ENCODE results near the gene RGS6. TPM values are rescaled to one million over a fixed set of nuclear protein-coding genes. Genes with fewer than 3 reads are reported as not detected.

Gene RGS6
- polyA plus RNA-seq, 1 donor, result 7.6 TPM

DNA sequence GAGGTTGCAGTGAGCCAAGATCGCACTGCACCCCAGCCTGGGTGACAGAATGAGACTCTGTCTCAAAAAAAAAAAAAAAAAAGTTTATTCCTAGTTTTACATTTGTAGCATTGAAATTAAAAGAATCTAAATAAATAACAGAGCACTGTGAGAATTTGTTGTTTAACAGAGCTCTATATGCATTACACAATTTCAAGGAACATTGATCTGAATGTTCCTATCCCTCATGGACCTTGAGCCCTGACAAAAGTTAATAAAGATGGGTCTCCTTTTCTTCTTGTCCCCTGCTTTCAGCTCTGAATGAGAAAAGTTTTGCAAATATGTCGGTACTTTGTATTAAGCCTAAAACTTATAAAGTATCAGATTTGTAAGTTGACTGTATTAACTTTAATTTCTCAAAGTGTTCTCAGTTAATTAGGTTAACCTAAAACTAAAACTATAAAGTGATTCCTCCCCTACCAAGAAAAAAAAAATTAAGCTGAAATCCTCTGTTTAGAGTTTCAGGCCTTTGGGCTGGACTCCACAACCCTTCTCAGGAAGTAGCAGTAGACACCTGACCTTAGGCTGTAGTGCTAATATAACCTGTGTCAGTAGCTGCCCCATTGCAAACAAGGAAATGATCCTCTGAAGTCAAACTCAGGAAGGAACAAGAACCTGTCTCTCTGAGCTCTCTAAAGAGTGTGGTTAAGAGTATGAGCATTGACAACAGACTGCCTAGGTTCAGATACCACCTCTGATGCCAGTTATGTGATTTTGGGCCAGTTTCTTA lies 484.0 kb downstream of the RGS6 start:
- no peak for DNase-seq

DNA sequence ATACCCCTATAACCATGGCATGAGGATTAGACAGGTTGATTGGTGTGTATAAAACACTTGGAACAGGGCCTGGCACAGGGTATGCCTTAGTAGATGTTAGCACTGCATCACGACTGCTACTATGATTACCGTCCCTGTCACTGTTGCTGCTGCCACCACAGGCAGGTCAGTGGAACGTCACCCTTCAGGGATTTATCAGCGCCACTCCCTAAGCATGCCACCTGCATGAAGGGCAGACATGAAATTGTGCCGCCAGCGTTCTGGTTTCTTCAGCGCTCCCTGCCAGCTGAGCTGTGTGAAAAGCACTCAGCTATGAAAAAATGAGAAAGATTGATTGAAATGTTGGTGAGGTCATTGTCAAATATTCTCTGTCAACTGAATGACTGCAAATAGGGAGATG lies 484.7 kb downstream of the RGS6 start:
- no peak for DNase-seq

DNA sequence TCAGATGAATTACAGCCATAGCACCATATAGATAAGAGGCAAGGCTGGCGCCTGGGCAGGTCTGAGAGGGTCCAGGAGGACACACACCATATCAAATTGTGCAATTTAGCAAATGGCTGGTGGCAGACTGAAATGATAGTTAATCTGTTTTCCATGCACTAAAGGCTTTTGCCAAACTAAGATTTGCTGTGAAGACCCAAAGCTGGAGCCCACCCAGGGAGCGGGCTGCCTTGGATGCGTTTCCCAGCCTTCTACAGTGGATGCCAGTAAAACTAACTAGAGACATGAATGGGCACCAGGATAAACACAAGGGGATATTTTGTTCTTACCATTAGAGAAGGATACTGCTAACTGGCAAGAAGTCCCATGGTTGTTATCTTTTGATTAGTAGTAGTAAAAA lies 486.6 kb downstream of the RGS6 start:
- peak; percentile 6 for DNase-seq

DNA sequence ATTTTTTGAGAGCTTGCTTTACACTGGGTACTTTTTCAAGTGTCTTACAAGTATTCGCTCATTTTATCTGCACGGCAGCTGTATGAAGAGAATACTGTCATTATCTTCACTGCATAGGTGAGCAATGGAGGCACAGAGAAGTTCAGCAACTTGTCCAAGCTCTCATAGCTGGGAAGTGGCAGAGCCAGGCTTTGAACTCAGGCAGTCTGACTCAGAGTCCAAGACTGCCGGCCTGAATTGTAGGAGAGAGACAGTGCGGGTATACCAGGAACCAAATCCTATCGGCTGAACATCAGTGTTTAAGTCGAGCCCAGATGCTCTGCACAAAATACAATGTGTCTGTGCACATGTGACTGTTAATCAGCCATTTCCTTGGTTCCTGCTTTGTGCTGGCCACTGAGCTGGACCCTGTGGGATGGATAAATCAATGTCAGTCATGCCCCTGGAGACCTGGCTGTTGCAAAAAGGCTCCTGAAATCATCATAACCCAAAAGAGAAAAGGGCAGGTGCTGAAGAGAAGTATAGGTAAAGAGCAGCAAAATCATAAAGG lies 487.1 kb downstream of the RGS6 start:
- no peak for DNase-seq

DNA sequence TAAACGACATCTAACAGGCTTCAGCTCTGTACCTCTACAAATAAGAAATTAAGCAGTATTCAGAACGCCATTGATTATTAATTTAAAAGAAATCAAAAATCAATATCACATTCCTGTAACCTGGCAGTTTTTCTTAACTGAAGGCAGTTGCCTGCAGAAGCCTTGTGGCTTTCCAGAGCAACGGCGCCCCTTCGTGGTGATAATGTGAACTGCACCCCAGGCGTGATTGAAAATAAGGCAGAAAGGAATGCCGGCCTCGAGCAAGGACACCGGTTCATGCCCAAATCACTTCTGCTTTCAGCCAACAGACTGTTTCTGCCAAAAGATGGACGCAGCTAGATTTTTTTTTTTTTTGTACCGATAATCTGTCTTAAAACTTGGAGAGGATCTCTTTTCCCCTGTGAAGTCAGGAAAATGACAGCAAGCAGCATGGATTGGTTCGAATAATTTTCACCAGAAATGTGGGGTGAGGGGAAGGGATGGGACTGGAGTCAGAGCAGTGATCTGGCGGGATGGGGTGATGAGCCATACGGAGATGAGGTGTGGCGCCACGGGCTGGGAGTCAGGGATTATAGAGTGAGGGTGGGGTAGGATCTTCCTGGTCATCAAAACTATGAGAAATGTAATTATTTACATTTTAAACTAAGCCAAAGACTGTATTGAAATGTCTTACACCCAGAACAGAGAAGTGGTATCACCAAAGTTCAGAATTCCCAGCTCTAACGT lies 488.7 kb downstream of the RGS6 start:
- peak; percentile 59 for DNase-seq

DNA sequence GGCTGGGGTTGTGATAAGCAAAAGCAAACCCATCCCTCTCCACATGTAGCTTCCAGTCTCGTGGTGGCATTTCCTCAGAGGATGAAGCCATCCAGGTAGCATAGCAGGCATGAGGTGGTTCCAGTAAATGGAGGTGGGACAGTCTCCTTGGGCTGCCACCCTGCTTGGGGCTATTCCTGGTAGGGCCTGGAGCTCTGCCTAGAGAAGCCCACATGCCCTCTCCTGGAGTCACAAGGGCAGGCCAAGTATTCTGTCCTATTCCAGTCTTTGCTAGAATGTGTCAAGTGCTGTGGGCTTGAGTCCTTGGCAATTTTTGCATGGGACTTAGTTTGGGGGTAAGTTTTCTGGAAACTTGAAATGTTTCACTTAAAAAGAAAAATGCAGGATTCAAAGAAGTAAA lies 491.7 kb downstream of the RGS6 start:
- no peak for DNase-seq

DNA sequence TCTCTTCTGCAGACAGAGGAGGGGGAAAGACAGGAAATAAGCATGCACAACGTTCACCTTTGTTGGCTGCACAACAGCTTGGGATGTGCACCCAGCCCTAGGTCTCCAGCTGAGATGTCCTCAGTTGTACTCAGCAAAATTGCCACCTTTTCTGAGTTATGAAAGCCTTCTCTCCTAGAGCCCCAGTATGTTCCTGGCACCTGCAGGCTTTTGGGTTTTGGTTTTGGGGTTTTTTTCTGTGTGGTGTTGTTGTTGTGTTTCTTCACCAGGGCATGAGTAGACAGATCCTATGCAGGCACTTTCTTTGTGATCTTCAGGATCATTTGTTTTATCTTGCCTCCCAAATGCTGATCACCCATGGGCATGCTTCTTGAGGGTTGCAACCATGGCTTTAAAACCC lies 498.2 kb downstream of the RGS6 start:
- DNase-seq, result no peak

DNA sequence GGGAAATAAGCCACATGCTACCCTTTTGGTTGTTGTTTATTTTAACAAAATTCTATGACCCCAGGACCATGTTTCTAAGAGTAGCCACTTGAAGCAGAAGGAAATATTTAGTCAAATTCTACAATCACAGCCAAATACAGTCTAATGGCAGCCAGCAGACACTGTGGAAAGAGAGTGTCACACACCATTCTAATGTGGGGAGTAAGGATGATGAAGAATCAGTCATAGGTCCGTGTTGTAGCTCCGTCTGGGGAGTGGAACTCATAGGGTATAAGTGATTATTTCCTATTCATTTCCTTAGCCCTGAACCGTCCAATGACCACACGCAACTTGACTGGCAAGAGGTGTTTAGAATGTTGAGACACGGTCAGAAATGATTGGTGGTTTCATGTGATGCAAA lies 500.5 kb downstream of the RGS6 start:
- DNase-seq, result no peak

DNA sequence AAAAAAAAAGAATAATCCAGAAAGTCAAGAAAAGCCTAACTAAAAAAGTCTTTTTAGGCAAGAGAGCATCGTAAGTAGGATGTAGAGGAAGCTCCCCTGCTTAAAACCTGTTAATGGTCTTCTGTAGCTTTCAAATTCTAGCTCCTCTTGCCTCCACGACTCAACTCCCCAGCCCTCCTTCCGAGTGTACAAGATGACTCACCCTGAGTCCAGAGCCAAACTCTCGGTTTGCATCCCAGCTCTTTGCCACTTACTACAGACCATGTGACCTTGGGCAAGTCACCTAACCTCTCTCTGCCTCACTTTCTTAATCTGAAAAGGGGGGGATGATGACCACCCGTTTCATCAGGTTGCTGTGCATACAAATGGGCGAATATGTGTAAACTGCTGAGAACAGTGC lies 501.3 kb downstream of the RGS6 start:
- no peak for DNase-seq

DNA sequence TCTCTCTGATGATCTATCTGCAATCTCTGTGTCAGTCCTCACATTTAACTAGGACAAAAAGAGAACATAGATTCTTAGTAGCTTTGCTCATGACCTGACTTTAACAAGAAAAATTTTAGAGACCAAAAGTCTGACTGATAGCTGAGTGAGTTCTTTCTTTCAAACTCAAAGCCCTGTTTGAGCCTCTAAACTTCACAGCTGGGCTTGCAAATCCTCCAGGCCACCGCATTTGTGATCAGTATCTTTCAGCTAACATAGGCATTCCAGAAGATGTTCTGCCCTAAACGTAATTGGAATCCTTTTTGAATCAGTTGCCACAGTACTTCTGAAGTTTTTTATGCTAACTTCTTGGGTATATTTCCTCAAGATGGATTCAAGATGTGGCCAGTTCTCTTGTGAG lies 502.6 kb downstream of the RGS6 start:
- DNase-seq, result no peak

DNA sequence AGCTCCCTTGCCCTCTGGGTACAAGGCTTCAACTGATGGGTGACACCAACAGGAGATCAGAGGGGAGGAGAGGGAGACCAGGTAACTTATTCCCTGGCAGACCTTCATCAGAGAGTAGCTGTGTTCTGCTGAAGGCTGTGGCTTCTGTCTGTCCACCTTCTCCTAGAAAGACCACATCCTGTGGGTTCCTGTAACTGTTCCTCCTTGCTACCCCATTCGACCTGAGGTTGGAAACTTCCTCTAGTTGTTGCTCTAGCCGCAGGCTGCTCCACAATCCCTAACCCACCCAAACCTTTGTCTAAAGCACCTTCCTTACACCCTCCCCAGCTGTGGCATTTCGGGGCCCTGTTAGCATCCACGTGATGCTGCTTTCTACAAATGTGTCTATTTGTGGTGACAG lies 507.5 kb downstream of the RGS6 start:
- DNase-seq, result no peak

DNA sequence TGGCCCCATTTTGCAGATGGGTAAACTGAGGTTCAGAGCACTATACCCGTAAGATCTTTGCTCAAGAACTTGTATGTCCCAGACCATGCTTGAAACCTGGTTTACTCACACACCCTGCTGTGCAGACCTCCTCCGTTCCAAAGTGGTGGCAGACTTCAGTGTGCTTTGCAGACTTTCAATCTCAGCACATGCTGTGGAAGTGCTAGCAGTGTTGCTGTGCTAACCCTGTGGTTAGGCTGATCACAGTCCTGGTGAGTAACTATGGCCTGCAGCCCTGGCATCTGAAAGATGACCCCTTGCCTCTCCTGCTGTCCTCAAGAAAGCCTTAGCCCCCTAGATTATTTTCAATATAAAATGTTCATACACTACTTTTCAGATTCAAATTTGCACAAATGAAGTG lies 511.0 kb downstream of the RGS6 start:
- no peak for DNase-seq

DNA sequence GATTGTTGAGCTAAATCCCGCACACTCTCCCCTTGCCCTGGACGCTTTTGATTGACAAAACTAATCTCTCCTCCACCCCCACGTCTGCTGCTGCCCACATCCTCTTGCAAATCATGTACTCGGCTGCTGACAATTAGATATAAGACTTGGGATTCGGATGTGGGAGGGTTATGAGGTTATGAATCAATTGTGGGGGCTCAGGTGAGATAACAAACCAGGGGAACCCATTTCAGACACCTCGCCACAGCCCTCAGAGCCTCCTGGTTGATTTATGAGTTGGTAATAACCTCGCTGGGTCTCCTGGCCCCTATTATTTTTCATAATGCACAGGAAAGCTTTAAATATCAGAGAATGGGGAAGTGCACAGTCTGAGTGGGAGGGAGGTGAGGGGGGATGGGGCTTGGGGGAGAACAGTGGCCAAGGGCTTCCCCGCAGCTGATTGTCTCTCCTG lies 511.8 kb downstream of the RGS6 start:
- no peak for DNase-seq

DNA sequence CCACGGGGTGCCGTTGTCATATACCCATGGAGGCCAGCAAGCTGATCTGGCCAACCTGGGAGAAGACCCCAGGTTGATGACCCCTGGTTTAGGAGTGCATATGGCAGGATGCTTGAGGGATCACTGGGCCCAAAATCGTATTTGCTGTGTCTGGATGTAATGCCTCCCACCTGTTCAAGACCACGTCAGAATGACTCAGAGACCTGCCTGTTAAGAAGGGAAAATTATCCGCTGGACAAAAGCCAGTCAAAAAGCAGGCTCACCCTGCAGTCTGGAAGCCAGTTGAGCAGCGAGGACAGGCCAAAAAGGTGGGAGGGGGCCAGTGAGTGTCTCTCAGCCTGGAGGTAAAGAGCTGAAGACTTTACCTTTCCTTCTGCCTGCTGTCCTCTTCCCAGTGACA lies 512.5 kb downstream of the RGS6 start:
- DNase-seq, result no peak

DNA sequence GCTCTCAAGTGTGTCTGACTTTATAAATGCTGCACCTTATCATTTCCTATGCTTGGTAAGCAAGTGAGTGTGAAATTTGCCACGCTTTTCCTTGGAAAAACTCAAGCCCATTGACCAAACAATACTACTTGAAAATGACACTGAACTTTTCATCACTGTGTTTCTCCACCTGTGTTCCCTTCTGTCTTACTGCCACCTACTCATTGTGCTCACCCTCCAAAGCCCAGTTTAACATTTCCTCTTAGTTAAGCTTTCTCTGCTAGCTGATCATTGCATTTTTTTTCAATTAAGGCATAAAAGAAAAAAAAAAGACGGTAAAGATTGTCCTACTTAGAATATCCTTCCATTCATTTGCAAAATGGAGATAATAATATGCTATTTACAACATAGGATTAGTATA lies 516.0 kb downstream of the RGS6 start:
- DNase-seq, result no peak

DNA sequence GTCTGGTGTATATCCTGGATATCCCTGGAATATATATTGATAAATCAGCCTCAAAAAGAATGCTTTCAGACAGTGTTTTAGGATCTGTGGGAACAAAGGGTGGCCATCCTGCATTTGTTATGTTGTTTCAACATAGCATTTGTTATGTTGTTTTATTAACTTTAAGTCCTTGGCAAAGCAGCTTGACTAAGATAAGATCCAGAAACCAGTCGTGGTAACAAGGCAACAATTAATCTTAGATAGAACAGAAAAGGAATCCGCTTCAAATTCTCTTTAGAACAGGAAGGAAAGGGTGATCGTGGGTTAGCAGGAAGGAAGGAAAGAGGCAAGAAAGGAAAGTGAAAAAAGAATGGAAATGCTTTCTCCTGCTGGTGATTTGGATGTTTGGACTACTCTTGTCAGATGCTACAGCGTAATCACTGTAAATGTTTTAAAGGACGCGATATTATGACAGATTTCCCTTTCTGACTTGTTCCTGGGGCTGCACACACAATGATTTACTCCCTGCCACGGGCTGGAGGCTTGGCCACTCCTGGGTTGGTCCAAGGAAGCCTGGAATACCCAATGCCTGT lies 518.3 kb downstream of the RGS6 start:
- no peak for DNase-seq

DNA sequence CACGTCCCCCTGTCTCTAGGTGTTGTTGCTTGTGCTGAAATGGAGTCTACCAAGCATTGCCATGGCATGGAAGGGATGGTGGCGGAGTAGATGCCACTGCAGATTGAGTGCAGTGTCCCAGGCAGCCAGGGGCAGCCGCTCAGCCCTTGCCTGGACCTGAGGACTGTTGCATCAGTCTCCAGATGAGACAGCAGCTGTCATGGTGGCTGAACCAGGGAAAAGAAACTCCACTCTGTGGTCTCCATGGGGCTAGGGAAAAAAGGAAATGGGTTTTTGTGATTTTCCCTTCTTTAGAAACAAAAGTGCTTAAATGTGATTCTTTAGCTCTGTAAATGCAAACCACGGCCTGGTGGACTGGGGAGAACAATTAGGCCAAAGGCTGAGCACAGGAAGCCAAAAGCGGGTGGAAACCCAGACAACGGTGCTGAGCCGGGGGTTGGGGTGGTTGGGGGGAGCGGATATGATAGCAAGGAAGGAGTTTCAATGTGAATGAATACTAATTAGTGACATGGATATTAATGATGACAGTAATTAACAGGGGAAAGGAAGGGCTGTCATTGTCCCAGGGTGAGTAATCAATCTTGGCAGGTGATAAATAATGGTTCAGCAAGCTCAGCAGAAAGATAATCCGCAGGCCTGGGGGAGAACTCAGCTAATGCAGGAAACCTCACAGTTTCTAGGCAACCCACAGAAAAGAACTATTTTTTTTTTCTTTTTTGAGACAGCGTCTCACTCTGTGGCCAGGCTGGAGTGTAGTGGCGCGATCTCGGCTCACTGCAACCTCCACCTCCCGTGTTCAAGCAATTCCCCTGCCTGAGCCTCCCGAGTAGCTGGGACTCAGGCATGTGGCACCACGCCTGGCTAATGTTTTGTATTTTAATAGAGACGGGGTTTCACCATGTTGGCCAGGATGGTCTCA lies 519.1 kb downstream of the RGS6 start:
- peak; percentile 21 for DNase-seq

DNA sequence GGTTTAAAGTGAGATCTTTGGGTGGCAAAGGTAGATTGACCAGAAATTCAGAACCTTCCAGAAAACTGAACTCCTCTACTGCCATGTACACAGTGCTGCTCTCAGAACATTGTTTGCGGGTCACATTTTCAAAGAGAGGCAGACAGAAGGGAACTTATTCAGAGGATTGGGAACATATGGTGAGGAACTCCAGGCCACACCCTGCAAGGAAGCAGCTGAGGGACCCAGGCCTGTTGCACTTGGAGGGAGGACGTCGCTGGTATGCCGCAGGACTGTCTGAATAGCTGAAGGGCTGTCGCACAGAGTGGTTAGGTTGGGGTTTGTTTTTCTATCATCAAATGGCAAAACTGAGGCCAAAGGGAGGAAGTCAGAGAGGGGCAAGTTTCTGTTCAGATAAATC lies 520.5 kb downstream of the RGS6 start:
- DNase-seq, result no peak

DNA sequence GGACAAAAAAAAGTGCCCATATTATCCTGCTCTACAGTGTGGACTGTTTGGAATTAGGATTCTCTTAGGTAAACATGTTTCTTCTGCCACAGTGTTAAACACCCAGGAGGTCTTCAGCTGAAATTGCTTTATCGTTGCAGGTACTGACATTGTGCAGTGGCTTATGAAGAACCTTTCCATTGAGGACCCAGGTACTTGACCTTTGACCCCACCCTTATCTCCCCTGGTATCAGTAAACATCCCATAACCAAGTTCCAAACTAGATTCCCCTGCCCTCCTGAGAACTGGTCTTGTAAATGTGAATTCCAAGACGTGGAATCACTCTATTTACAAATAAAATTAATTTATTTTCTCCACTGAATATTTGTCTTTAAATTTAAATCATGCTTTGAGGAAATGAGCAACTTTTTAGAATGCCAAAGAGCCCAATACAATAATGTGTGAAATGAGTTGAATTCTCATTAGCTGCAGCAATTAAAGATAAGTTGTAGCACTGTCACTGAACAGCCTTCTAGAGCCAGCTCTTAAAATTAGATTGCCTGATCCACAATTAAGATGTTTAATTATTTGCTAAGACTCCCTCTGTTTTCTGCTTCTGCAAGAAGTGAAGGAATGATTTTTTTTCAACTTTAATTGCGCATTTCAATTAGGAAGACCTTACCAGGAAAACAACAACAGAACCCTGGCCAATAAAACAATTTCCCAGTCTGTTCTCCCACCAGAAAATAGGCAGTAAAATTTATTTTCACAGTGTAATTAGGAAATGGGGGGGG lies 522.3 kb downstream of the RGS6 start:
- no peak for DNase-seq

DNA sequence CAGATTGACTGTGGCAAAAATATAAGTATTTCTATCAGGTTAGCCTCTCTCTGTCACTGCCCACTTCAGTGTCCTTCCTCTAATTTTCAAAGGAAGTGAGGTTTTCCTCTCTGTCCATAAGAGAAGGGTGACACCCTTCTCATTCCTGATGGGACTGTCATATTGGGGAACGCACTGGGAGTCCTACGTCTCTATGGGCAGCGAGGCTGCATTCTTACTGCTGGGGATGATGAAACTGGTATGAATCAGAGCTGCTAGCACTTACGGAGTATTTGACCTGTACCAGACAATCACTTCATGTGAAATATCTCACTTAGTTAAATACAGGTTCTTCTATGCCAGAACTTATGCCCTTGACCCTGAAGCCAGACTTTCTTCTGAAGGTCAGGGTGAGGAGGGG lies 525.4 kb downstream of the RGS6 start:
- DNase-seq, result no peak

DNA sequence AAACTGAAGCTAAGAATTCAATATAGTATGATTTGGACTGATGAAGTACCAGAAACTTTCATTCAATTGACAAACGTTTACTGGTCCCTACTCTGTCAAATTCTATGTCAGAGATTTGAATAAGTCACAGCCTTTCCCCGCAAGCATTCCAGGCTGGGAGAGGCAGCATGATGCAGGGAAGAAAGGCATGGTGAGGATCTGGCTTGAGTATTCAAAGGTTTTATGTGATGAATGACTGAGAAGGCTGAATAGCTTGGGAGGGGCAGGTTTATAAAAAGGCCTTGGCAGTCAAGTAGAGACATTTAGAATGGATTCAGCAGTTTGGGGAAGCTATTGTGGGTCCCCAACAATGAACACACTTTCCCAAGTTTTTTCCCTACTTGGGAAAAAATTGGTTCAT lies 529.8 kb downstream of the RGS6 start:
- DNase-seq, result no peak

Data from hindlimb muscle (tissue), 1 donor.